Suprapubic skin (tissue), 4 donors: ENCODE measurements around the gene LPP.

Experiments
- CTCF ChIP-seq, 2 donors: fragments of 200-600 bp in 1 of 2; fragments of 450-650 bp in 1 of 2; sonication (generic) in 1 of 2; IDR thresholded peaks; one replicate each; pipeline ENCODE4 v1.5.1; 2016 to 2019; ENCODE audit warnings: antibody characterized with exemption in 2 of 2, mild to moderate bottlenecking in 1 of 2, moderate library complexity in 1 of 2
- EP300 ChIP-seq: sonication (generic); formaldehyde crosslinking; IDR thresholded peaks from one replicate; pipeline ENCODE4 v1.6.1; 2017; ENCODE audit warnings: antibody characterized with exemption
- POLR2A ChIP-seq, 2 donors: fragments of 450-650 bp; IDR thresholded peaks; one replicate each; pipeline ENCODE4 v1.6.1; 2017; ENCODE audit warnings: antibody characterized with exemption in 2 of 2, mild to moderate bottlenecking in 2 of 2, moderate library complexity in 2 of 2
- POLR2AphosphoS5 ChIP-seq, 3 donors: sonication (generic); formaldehyde crosslinking; IDR thresholded peaks; one replicate each; pipeline ENCODE4 v1.6.1; 2017; ENCODE audit warnings: antibody characterized with exemption in 3 of 3

GRCh38 chr3:188689101-188689574, 535.2 kb downstream of the LPP start:
- no peak for TF ChIP-seq POLR2A (IDR thresholded peaks at IDR 0.05)
- TF ChIP-seq CTCF (IDR thresholded peaks at IDR 0.05), result no peak
- no peak for TF ChIP-seq EP300
- peak in 2 of 3 donors; percentile 37 to 82 for TF ChIP-seq POLR2AphosphoS5 (IDR thresholded peaks at IDR 0.05)
